ENCODE results near the gene LRRC43. TPM values are rescaled to one million over a fixed set of nuclear protein-coding genes. Genes with fewer than 3 reads are reported as not detected.
"Not testable (repeated sequence)": the region's sequence is repeated elsewhere in the genome, so short reads cannot be mapped to it uniquely, and the experiment has no call there.

LRRC43 gene
- total RNA-seq, 1 donor = 2.9 TPM

DNA sequence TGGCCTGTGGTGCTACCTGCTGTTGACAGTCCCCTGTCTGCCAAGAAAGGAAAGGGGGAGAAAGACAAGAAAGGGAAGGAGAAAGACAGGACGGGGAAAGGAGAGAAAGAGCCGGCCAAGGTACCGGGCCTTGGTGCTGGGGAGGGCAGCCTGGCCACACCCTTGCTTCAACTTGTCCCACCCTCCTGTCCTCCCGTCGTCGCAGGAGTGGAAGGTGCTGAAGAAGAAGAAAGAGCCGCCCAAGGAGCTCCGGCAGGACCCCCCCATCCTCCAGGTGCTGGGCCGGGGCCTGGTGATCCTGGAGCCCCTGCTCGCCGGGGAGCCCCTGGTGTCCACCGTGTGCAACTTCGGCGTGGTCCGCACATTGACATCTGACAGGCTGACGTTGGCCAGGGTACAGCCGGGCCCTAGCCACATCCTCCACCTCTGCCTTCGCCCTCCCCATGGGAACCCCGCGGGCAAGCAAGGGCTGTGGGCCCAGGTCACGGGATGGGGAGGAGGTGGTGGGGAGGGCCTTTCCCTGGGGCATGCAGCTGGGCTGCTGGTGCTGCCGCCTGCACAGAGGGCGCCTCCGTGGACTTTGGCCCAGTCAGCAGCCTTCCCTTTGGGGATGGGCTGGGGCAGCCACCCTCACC is 17.7 kb downstream of the LRRC43 start:
- Histone ChIP-seq H3K4me3 (ENCODE audit: insufficient read depth, low read length) (no peak overlapping the region), H3K9me3 (ENCODE audit: low read depth, low read length) (peaks cover 2% of the 10 kb centered on the region), H4K20me1 (ENCODE audit: insufficient read depth, low read length) (peaks cover 4% of the 10 kb centered on the region), H3K4me2 (ENCODE audit: insufficient read depth, low read length) (no peak overlapping the region), H3K36me3 (ENCODE audit: insufficient read depth, low read length) (no peaks in the 10 kb centered on the region), H3K79me2 (ENCODE audit: insufficient read depth, low read length) (no peaks in the 10 kb centered on the region), H3K27me3 (ENCODE audit: insufficient read depth, low read length) (peaks cover 30% of the 10 kb centered on the region), H2AFZ (ENCODE audit: low read length) (no peak overlapping the region), H3K27ac (ENCODE audit: low read depth, low read length) (no peak overlapping the region), H3K4me1 (ENCODE audit: insufficient read depth, low read length) (peaks cover 17% of the 10 kb centered on the region)
- TF ChIP-seq, protein P1, sequence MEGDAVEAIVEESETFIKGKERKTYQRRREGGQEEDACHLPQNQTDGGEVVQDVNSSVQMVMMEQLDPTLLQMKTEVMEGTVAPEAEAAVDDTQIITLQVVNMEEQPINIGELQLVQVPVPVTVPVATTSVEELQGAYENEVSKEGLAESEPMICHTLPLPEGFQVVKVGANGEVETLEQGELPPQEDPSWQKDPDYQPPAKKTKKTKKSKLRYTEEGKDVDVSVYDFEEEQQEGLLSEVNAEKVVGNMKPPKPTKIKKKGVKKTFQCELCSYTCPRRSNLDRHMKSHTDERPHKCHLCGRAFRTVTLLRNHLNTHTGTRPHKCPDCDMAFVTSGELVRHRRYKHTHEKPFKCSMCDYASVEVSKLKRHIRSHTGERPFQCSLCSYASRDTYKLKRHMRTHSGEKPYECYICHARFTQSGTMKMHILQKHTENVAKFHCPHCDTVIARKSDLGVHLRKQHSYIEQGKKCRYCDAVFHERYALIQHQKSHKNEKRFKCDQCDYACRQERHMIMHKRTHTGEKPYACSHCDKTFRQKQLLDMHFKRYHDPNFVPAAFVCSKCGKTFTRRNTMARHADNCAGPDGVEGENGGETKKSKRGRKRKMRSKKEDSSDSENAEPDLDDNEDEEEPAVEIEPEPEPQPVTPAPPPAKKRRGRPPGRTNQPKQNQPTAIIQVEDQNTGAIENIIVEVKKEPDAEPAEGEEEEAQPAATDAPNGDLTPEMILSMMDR (IDR thresholded peaks at IDR 0.05; ENCODE audit: extremely low read depth, low read depth, low read length) = no peak
- DNase-seq (ENCODE audit: insufficient read length, low spot score, missing footprints) = no peak

- Histone ChIP-seq H3K27me3 (ENCODE audit: insufficient read depth, low read length) (peaks cover 31% of the 10 kb centered on the region), H4K20me1 (ENCODE audit: insufficient read depth, low read length) (peaks cover 5% of the 10 kb centered on the region), H3K27ac (ENCODE audit: low read depth, low read length) (no peak overlapping the region), H3K79me2 (ENCODE audit: insufficient read depth, low read length) (no peaks in the 10 kb centered on the region), H3K4me3 (ENCODE audit: insufficient read depth, low read length) (no peak overlapping the region), H2AFZ (ENCODE audit: low read length) (no peak overlapping the region), H3K4me1 (ENCODE audit: insufficient read depth, low read length) (peaks cover 17% of the 10 kb centered on the region), H3K36me3 (ENCODE audit: insufficient read depth, low read length) (no peaks in the 10 kb centered on the region), H3K4me2 (ENCODE audit: insufficient read depth, low read length) (no peak overlapping the region), H3K9me3 (ENCODE audit: low read depth, low read length) (no peaks in the 10 kb centered on the region)
- no peak for DNase-seq (ENCODE audit: insufficient read length, low spot score, missing footprints)
- TF ChIP-seq, protein P1 (IDR thresholded peaks at IDR 0.05; ENCODE audit: extremely low read depth, low read depth, low read length) = no peak
These were observed 18.5 kb downstream of the LRRC43 start for GRCh38 chr12:122201381-122201780.

- H3K79me2 ChIP-seq (ENCODE audit: insufficient read depth, low read length) = no peaks in the 10 kb centered on the region
- TF ChIP-seq, protein P1 (IDR thresholded peaks at IDR 0.05; ENCODE audit: extremely low read depth, low read depth, low read length) = no peak
- H3K27me3 ChIP-seq (ENCODE audit: insufficient read depth, low read length) = peaks cover 31% of the 10 kb centered on the region
- no peak overlapping the region for H3K4me3 ChIP-seq (ENCODE audit: insufficient read depth, low read length)
- H3K4me1 ChIP-seq (ENCODE audit: insufficient read depth, low read length) = peaks cover 17% of the 10 kb centered on the region
- no peaks in the 10 kb centered on the region for H3K9me3 ChIP-seq (ENCODE audit: low read depth, low read length)
- H2AFZ ChIP-seq (ENCODE audit: low read length) = no peak overlapping the region
- no peak overlapping the region for H3K27ac ChIP-seq (ENCODE audit: low read depth, low read length)
- no peak for DNase-seq (ENCODE audit: insufficient read length, low spot score, missing footprints)
- no peaks in the 10 kb centered on the region for H3K36me3 ChIP-seq (ENCODE audit: insufficient read depth, low read length)
- H4K20me1 ChIP-seq (ENCODE audit: insufficient read depth, low read length) = peaks cover 10% of the 10 kb centered on the region
- H3K4me2 ChIP-seq (ENCODE audit: insufficient read depth, low read length) = no peak overlapping the region
These were observed 19.1 kb downstream of the LRRC43 start for GRCh38 chr12:122202017-122202416.

GRCh38 chr12:122202811-122203210 is 19.9 kb downstream of the LRRC43 start:
- not testable (repeated sequence) for H3K79me2 ChIP-seq (ENCODE audit: insufficient read depth, low read length); H3K36me3 ChIP-seq (ENCODE audit: insufficient read depth, low read length); H3K9me3 ChIP-seq (ENCODE audit: low read depth, low read length); H3K27ac ChIP-seq (ENCODE audit: low read depth, low read length); DNase-seq (ENCODE audit: insufficient read length, low spot score, missing footprints)
- Histone ChIP-seq H4K20me1 (ENCODE audit: insufficient read depth, low read length) (peaks cover 14% of the 10 kb centered on the region), H3K4me3 (ENCODE audit: insufficient read depth, low read length) (peak overlapping the region; percentile 71), H3K4me1 (ENCODE audit: insufficient read depth, low read length) (peaks cover 12% of the 10 kb centered on the region), H2AFZ (ENCODE audit: low read length) (peak overlapping the region; percentile 82), H3K4me2 (ENCODE audit: insufficient read depth, low read length) (peak overlapping the region; percentile 89), H3K27me3 (ENCODE audit: insufficient read depth, low read length) (peaks cover 31% of the 10 kb centered on the region)
